GM18498 (cell line): Measurements from ENCODE around the gene NEB.
"Not testable (repeated sequence)": the region's sequence is repeated elsewhere in the genome, so short reads cannot be mapped to it uniquely, and the experiment has no call there.

Experiments used
- ATAC-seq: cut with Tn5 transposase; IDR thresholded peaks from one replicate; pipeline ENCODE4 v1.9.1; 2021; ENCODE audit warnings: mild to moderate bottlenecking, moderate library complexity; ENCODE audit not compliant: unreplicated experiment

NEB gene

GRCh38 chr2:151569167-151569566 lies 165.1 kb downstream of the NEB start:
- no peak for ATAC-seq

- ATAC-seq = no peak
Measured at GRCh38 chr2:151568501-151568900, 165.8 kb downstream of the NEB start.

GRCh38 chr2:151567006-151567405 lies 167.3 kb downstream of the NEB start:
- ATAC-seq = no peak

- ATAC-seq = no peak
Measured at GRCh38 chr2:151562398-151562797, 171.9 kb downstream of the NEB start.

GRCh38 chr2:151560289-151560688 lies 174.0 kb downstream of the NEB start:
- ATAC-seq = no peak

- ATAC-seq = not testable (repeated sequence)
Measured at GRCh38 chr2:151559431-151559830, 174.8 kb downstream of the NEB start.

- not testable (repeated sequence) for ATAC-seq
Measured at GRCh38 chr2:151557883-151558282, 176.4 kb downstream of the NEB start.

GRCh38 chr2:151556121-151556520 lies 178.2 kb downstream of the NEB start:
- no peak for ATAC-seq

DNA sequence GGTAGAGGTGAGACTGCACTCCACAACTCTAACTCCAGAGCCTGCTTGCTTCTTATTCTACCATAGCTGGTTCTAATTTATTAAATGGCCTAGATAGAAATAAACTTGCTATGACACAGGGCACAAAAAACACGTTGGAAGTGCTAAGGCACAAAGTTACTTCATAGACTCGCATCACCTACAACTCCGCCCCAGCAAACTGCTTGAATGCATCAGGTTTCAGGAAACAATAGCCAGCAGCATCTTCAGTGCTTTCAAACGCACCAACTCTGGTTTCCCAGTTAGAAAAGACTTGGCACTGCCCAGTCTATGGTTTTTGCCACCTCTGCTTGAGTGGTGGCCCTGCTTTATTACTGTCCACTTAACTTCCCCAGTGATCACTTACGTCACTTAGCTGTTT lies 182.0 kb downstream of the NEB start:
- ATAC-seq = no peak

DNA sequence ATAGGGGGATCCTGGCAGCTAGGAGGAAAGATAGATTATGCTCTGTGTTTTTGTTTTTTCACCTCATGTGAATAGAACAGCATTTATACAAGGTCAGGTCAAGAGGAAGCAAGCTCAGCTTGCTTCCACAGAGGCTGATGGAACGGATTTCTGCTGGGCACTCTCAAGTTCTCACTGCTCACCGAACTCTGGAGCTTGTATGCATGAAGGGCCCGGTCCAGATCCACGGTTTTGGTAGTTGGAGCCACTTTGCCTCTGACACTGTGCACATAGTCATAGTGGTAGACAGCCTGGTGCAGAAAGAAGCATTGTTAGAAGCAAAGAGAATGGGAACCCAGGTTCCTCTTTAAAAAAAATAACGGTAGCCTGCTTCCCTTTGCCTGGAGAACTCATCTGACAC lies 182.7 kb downstream of the NEB start:
- no peak for ATAC-seq

GRCh38 chr2:151549191-151549590 lies 185.1 kb downstream of the NEB start:
- no peak for ATAC-seq

- no peak for ATAC-seq
Measured at GRCh38 chr2:151544449-151544848, 189.8 kb downstream of the NEB start.

DNA sequence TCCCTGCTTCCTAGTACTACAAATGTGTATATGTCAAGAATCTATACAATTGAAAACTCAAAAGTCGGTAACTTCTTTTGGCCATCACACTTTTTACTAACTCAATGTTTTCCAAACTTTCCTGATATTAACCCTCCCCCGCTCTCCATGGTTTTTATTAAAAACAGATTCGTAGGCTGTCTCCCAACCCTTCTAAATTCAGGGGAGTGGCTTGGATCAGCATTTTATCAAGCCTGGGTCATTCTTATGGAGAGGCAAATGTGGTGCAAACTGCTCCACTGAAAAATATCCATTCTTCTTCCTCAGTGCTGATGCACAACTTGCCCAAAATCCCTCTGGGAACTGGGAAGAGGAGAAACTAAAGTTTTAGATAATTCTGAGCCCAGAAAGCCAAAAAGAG lies 190.4 kb downstream of the NEB start:
- ATAC-seq = no peak

DNA sequence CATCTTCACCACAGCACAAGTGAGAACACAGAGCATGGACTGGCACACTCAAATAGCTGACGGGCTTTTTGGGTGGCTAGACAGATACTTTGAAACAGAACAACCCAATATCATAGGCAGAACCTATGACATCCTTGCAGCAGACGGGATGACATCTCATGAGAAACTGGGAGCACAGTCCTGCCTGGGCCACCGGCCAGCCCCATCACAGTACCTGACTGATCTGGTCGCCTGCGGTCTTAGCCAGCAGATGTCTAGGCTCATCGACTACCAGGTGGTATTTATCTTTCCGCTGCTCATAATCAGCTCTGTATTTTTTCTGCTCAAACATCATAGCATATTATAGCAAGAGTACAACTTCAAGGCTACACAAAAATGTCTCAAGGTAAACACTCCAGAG lies 200.3 kb downstream of the NEB start:
- no peak for ATAC-seq

DNA sequence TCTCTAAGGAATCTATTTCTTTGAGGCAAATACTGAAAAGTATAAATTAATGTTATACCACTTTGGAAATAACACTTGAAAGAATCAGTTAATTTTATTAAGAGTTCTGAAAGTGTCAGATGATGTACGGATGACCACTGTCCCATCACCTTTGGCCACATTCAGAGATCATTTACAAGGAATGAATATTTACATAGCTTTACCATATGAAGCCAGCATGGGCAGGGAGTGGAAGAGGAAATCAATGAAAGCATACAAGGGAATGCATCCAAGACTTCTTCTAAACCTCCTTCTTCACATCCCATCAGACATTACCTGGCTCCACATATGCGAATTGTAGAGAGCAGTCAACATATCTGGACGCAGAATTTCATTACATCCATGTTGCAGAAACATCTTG lies 201.1 kb downstream of the NEB start:
- no peak for ATAC-seq

GRCh38 chr2:151526572-151527090 lies 207.6 kb downstream of the NEB start:
- no peak for ATAC-seq

GRCh38 chr2:151525821-151526373 lies 208.4 kb downstream of the NEB start:
- no peak for ATAC-seq

- ATAC-seq = no peak
Measured at GRCh38 chr2:151523850-151524249, 210.4 kb downstream of the NEB start.

GRCh38 chr2:151522556-151522955 lies 211.7 kb downstream of the NEB start:
- ATAC-seq = no peak

- no peak for ATAC-seq
Measured at GRCh38 chr2:151520976-151521375, 213.3 kb downstream of the NEB start.

DNA sequence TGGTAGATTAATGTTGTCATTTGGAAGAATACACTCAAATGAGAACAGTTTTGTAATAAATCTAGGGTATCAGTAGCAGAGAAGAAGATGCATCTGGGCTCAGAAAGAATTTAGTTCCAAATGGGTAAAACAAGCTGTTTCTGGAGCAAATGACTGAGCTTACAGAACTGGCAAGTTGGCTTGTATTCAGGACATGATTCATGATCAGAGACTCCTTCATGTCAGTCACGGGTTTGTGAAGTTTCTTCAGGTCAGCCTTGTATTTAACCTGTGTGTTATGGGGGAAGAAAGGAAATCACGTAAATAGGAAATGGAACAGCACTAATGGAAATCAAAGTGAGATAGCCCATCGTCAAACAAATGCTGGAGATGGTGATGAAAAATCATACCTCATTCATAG lies 215.5 kb downstream of the NEB start:
- no peak for ATAC-seq

DNA sequence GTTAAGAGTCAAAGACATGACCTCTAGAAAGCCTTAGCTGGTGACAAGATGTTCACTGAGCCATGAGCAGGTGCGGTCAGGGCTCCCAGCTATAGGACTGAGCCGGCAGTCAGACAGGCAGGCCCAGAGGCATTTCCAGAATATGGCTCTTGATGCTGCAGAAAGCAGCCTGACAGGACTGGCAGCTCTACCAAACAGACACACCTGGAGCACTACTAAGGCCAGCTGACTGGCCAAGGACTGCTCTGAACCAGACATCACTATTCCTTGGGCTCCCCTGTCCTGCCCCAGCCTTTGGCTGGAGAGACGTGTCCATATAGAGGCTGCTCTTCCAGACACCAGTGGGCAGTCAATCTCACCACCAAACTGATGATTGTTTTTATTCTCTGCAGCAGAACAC lies 225.8 kb downstream of the NEB start:
- no peak for ATAC-seq

GRCh38 chr2:151506170-151506569 lies 228.1 kb downstream of the NEB start:
- no peak for ATAC-seq
